HG03520 (cell line): Measurements from ENCODE around the gene RASGEF1B.
A peak's percentile ranks its signal among the peaks of the same experiment; 100 is the strongest.

Experiments
- ATAC-seq: cut with Tn5 transposase; IDR thresholded peaks from one replicate; pipeline ENCODE4 v1.9.1; 2021; ENCODE audit warnings: mild to moderate bottlenecking, moderate library complexity; ENCODE audit not compliant: unreplicated experiment

RASGEF1B gene

DNA sequence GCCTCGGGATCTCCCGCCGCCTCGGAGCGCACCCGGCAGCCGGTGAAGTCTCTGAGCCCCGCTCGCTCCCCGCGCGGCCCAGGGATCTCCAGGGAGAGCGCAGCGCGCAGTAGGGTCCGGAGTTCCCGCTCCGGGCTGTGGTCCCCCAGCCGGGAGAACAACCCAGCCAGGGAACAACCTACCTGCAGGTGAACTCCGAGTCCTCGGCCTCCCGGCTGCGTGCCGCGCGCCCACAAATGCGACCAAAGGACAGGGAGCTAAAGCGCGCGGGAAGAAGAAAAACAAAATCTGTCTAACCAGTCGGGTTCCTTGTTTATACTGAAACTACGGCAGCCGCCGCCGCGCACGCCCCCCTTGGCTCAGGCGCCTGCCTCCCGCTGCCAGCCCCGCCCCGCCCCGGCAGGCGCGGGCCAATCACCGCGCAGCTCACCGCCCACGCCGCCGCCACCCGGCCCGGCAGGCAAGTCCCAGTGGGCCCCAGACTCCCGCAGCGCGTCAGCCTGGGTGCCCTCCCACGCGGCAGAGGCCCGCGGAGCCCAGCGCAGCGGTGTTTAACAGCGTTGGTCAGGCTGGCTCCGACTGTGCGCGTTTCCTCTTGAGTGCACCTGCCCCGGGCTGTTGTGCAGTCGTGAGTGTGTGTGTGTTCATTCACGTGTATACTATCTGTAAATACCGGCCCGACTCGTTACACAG is at the start of gene RASGEF1B:
TSS of gene RASGEF1B (minus strand) at position 320 of the 693 bp plus-strand sequence. CDS start 12,399 bp downstream, outside the sequence.
- ATAC-seq = peak; percentile 87

GRCh38 chr4:81519856-81520255 is 48.1 kb upstream of the RASGEF1B start:
- ATAC-seq = no peak

- ATAC-seq = no peak
Measured at GRCh38 chr4:81519427-81519773, 47.7 kb upstream of the RASGEF1B start.

DNA sequence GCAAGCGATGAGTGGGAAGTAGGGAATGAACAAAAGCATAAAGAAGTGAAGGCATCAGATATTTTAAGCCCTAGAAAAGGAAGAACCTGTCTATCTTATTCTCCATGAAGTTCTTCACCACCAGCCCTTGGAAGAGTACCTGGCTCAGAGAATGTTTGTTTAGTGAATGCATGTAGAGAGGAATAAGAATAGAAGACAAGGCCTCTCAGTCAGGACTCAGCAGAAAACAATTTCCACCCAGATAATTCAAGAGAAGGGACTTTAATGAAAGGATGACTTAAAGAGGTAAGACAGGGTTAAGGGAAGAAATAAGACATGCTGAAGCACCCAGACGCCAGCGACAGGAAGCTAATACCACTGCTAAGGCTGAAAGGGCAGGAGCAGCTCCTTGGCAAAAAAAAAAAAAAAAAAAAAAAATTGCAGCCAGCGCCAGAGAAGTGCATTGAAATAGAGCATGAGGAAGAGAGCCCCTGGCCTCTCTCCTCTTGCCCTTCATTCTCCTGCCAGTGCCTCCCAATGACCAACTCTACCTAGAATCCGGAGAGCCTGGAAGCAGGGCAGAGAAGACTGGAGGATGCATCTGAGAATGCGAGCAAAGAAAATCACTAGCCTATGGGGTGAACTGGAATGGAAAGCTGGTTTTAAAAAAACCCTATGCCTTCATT is 47.2 kb upstream of the RASGEF1B start:
- no peak for ATAC-seq

DNA sequence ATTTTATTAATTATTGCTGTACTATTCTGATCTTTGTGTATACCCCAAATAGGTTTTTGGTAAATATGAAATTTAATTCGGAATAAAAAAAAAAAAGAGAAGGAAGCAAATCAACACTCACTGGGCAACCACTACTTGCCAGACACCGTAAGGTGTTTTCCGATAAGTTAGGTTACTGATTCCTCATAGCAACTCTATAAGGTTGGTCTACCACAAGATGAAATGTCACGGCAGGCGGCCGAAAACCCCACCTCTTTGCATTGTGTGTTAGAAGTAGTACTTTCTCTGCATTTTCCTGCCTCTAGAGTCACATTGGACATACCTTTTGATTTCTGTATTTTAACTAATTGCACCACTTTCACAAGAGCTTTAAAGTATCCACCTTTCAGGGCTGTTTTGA is 44.5 kb upstream of the RASGEF1B start:
- ATAC-seq = no peak

DNA sequence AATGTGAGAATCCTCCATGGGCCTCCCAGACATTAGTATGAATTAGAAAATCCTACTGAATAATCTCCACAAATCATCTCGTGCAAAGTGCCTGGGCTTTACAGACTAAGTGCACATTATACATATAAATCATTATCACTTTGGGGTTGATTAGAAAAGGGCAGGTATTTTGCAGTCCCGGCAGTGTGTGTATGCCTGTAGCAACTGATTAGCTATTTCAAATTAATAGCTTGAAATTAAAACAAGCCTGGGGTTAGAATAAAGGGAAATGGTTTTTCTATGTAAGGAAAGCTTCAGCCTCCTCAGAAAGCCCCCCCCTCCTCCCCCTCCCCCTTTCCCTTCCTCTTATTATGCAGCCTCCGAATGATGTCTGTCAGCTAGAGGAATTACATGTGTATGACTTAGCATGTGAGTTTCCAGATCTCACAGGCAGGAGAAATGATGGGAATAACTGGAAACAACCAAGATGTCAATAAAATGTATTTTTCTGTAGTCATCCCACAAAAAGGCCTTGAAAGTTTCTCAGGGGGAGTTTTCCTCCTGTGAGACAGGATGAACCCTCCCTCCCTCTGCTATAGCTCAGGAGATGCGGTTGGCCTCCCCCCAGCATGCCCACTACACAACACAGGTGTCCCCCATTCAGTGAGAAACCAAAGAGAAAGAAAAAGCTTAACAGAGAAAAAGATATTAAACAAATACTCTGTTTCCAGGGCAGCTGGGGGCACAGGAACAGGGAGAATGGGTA is 41.2 kb upstream of the RASGEF1B start:
- no peak for ATAC-seq

- ATAC-seq = no peak
Measured at GRCh38 chr4:81512001-81512756, 40.5 kb upstream of the RASGEF1B start.

GRCh38 chr4:81510643-81511178 is 39.0 kb upstream of the RASGEF1B start:
- no peak for ATAC-seq

- no peak for ATAC-seq
Measured at GRCh38 chr4:81509822-81510221, 38.1 kb upstream of the RASGEF1B start.

GRCh38 chr4:81509191-81509590 is 37.5 kb upstream of the RASGEF1B start:
- ATAC-seq = no peak

DNA sequence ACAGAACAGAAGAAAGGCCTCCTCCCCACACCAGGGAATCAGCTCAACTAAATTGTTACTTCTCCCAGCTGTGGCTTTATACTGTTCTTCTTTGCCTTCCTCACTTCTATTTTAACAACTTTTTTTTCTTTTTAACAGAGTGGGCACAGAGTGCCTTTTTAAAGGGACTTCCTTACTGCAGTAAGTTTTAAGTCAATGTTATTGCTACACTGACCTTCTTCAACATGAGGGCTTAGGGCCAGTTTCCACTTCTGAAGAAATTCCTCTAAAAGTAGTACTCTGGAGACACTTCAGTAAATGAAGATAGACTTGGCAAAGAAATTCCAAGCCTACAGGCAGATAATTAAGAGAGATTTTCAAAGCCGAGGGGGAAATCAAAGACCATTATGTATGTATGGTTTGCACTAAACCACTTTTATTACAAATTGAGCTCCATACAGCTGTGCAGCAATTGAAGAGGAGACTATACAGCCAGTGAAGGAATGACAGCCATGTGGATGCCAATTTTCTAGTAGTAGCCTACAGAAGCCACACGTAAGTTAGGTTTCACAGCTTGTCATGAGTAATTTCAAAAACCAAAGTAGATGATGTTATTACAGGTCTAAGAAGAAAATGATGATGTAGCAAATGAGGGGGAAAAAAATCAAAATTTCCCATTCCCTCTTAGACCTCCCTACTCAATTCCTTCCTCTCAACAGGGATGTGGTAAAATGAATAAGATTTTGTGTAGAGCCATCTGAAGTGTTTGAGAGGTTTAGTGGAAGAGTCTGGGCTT is 36.9 kb upstream of the RASGEF1B start:
- no peak for ATAC-seq

DNA sequence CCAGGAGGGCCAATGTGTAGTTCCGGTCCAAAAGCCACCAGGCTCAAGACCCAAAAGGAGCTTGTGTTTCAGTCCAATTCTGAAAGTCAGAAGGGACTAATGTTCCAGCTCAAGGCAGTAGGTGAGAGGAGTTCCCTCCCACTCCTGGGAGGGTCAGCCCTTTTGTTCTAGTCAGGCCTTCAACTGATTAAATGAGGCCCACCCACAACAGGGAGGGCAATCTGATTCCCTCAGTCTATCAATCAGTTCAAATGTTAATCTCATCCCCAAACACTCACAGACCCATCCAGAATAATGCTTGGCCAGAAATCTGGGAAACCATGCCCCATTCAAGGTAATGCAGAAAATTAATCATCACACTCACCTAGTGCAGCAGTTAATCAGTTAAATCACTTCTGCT is 35.8 kb upstream of the RASGEF1B start:
- ATAC-seq = no peak

DNA sequence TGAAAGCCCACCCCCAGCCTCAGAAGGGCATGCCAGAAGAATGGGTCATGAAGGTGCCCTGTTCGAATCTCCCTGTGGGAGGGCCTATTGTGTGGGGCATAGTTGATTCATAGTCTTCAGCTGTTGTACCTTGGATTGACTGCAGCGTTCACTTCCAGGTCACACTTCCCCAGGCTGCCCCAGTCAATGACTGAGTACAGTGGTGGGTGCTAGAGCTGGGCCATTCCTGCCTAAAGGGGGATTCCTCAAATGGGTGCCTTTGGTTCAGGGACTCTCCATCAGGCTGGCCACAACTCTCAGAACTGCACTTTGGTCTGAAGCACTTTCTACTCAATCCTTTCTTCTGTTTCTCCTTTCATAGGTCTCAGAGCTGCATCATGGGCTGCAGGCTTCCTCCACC is 35.0 kb upstream of the RASGEF1B start:
- peak; percentile 50 for ATAC-seq

- no peak for ATAC-seq
Measured at GRCh38 chr4:81505726-81506125, 34.0 kb upstream of the RASGEF1B start.

DNA sequence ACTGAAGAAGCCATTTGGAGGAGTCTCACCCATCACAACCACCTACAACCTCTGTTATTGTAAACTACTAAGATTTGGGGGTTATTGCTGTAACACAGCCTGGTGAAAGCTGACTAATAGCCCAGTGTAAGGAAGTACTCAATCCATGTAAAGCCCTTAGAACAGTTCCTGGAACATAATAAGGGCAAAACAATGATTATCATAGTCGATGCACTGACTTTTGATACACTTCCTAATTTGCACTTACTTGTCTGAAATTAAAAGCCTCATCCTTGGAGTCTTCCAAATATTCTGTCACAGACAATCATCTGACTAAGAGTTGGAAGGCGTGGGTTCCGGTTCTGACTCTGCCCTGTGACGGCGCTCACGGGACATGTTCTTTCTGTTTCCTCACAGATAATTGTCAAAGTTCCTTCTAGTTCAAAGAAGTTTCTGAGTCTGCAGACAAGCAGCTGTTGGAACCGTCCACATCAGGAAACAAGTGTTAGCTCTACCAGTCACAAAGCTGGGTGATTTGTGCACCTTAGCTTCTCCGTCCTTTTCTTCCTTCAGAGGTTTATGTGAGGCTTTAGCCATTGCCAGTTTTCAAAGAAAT is 33.4 kb upstream of the RASGEF1B start:
- ATAC-seq = peak; percentile 71

- no peak for ATAC-seq
Measured at GRCh38 chr4:81504112-81505003, 32.7 kb upstream of the RASGEF1B start.

GRCh38 chr4:81503586-81503985 is 31.9 kb upstream of the RASGEF1B start:
- no peak for ATAC-seq

DNA sequence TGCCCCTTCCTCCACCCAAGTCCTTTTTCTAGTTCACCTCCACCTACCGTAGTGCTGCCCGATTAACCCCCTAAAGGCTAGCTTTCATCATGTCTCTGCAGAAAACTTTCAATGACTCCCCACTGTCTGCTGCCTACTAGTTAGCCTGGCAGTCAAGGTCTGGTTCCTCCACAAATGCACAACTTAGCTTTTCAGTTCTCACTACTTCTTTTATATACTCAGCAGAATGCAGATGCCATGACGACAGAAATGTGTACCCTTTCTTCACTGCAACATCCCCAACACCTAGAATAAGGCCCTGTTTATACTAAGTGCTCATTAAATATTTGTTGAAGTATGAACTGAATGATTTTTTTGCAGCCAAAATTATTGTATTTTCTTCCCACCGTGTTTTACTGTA is 30.9 kb upstream of the RASGEF1B start:
- no peak for ATAC-seq

DNA sequence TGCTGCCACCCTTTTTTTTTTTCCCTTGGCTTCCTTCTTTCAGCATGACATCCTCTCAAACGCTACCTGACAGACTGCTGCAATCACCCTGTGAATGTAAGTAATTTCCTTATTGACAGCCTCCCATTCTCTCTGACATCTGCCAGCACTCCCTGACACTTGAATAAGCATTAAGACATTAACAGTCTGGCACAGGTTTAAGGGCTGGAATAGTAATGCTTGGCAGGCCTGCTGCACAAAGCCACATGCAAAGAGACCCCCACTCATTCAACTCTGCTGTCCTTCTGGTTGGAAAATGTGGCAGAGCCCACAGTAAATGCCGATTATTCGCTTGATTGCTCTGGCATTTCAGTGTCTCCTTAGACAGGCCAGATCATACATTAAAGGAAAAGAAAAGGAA is 28.1 kb upstream of the RASGEF1B start:
- ATAC-seq = no peak
